ENCODE data around the gene TMA7B. TPM values are rescaled to one million over a fixed set of nuclear protein-coding genes. Genes with fewer than 3 reads are reported as not detected.

TMA7B gene
- total RNA-seq, 4 donors from 2014 or later: not detected

DNA sequence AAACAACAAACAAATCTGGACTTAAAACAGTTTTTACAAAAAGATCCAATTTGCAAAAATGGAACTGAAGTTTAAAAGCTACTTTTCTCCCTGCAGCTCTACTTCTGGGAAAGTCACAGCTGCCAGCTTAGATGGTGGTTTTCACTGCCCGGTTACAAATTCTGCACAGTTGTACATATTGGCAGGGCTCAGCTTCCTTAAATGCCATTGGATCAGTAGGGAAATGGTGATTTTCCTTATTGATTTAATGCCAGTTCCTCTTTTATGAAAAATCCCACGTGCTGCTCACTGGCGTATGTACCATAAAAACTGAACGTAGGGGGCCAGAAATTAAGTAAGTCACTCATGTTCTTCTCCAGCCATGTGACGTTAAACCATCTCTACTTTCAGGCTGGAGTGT lies 36.5 kb upstream of the TMA7B start:
- intact Hi-C loops (cut with DNase I): no loop called here
- Histone ChIP-seq H3K9me3 (no peaks in the 10 kb centered on the region), H3K27ac (no peak overlapping the region), H3K27me3 (peaks cover 0 to 46% (median 0%) of the 10 kb centered on the region in 4 donors), H3K4me3 (no peak overlapping the region), H3K4me1 (peaks cover 0 to 25% (median 9%) of the 10 kb centered on the region in 3 donors), H3K36me3 (no peaks in the 10 kb centered on the region)
- DNase-seq: no peak
- WGBS, 2 donors: 51% methylated on average over 5 of the region's 5 CpGs
- TF ChIP-seq, protein P1, sequence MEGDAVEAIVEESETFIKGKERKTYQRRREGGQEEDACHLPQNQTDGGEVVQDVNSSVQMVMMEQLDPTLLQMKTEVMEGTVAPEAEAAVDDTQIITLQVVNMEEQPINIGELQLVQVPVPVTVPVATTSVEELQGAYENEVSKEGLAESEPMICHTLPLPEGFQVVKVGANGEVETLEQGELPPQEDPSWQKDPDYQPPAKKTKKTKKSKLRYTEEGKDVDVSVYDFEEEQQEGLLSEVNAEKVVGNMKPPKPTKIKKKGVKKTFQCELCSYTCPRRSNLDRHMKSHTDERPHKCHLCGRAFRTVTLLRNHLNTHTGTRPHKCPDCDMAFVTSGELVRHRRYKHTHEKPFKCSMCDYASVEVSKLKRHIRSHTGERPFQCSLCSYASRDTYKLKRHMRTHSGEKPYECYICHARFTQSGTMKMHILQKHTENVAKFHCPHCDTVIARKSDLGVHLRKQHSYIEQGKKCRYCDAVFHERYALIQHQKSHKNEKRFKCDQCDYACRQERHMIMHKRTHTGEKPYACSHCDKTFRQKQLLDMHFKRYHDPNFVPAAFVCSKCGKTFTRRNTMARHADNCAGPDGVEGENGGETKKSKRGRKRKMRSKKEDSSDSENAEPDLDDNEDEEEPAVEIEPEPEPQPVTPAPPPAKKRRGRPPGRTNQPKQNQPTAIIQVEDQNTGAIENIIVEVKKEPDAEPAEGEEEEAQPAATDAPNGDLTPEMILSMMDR (IDR thresholded peaks at IDR 0.05): no peak
- no peak for TF ChIP-seq POLR2A (IDR thresholded peaks at IDR 0.05)

DNA sequence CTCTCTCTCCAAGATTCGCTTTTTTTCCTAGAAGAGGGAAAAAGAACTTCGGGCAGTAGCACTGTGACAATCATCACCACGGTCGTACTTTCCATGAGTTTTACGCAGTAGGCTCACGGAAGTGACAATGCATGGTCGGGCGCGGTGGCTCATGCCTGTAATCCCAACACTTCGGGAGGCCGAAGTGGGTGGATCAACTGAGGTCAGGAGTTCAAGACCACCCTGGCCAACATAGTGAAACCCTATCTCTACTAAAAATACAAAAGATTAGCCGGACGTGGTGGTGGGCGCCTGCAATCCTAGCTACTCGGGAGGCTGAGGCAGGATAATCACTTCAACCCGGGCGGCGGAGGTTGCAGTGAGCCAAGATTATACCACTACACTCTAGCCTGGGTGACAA lies 35.9 kb upstream of the TMA7B start:
- no peaks in the 10 kb centered on the region for H3K9me3 ChIP-seq
- peaks cover 0 to 26% (median 12%) of the 10 kb centered on the region in 3 donors for H3K4me1 ChIP-seq
- H3K36me3 ChIP-seq: no peaks in the 10 kb centered on the region
- WGBS, 2 donors: 93% methylated on average over 15 to 18 of the region's 18 CpGs
- DNase-seq: no peak
- intact Hi-C loops (cut with DNase I): no loop called here
- no peak overlapping the region for H3K27ac ChIP-seq
- H3K27me3 ChIP-seq: peaks cover 0 to 46% (median 0%) of the 10 kb centered on the region in 4 donors
- no peak overlapping the region for H3K4me3 ChIP-seq
- no peak for TF ChIP-seq POLR2A (IDR thresholded peaks at IDR 0.05)
- TF ChIP-seq, protein P1 (IDR thresholded peaks at IDR 0.05): no peak

DNA sequence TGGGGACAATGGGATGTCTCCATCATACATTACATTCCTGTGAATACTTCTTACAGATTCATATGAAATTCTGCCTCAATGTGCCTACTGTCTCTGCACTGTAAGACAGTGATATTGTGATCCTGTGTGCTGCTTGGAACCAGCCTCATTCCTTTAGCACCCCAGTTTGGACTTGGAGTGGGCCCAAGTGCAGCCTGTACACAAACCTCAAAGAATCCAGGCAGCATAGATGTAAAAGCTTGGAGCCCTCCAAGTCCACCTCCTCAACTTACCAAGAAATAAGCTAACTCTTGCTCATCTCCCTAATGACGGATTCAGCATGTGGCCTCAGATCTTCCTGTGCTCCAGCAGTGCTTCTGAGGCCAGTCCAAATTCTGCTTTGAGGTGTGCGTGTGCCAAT lies 34.9 kb upstream of the TMA7B start:
- H3K4me3 ChIP-seq: no peak overlapping the region
- intact Hi-C loops (cut with DNase I): no loop called here
- no peaks in the 10 kb centered on the region for H3K9me3 ChIP-seq
- H3K27ac ChIP-seq: no peak overlapping the region
- DNase-seq: no peak
- peaks cover 0 to 46% (median 0%) of the 10 kb centered on the region in 4 donors for H3K27me3 ChIP-seq
- H3K36me3 ChIP-seq: no peaks in the 10 kb centered on the region
- 63 to 92% methylated on average over 2 of the region's 2 CpGs for WGBS, 2 donors
- TF ChIP-seq POLR2A (IDR thresholded peaks at IDR 0.05): no peak
- TF ChIP-seq, protein P1 (IDR thresholded peaks at IDR 0.05): no peak
- peaks cover 0 to 23% (median 12%) of the 10 kb centered on the region in 3 donors for H3K4me1 ChIP-seq

DNA sequence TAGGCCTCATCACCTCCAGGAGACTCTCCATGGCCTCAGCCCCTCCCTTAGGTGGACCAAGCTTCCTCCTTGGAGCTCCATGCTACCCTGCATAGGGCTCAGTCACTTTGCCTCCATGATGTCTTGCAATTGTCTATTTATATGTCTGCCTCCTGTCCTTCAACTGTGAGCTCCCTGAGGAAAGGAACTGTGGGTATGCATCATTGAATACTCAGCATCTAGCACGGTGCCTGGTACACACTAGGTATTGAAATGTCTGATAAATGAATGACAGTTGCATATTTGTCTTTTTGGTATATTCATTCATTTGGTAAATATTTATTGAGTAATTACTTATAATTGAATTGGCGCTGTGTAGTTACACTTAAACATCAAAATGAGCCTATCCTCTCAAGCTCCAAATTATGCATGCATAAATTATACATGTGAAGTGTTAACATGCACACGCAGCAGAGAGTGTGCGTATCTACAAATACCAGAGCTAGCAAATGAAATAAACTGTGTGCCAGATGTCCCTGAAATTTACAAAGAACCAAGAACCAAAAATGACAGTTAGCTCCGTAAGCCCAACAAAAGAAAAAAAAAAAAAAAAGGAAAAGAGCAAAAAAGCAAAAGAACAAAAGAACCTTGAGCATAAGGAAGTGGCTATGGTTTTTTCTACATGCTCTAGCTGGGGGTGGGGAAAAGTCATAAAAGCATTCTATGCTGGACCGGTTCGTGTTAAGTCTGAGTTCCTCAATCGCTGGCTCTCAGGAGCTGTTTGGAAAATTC lies 34.1 kb upstream of the TMA7B start:
- Histone ChIP-seq H3K4me1 (peaks cover 0 to 20% (median 12%) of the 10 kb centered on the region in 3 donors), H3K27ac (peak overlapping the region in 1 of 4 donors; percentile 34), H3K4me3 (peak overlapping the region in 2 of 4 donors; percentile 19 to 23), H3K9me3 (no peaks in the 10 kb centered on the region), H3K36me3 (no peaks in the 10 kb centered on the region), H3K27me3 (peaks cover 0 to 46% (median 0%) of the 10 kb centered on the region in 4 donors)
- TF ChIP-seq POLR2A (IDR thresholded peaks at IDR 0.05): no peak
- TF ChIP-seq, protein P1 (IDR thresholded peaks at IDR 0.05): no peak
- no peak for DNase-seq
- WGBS, 2 donors: 69 to 78% methylated on average over 8 of the region's 8 CpGs
- intact Hi-C loops (cut with DNase I): no loop called here

DNA sequence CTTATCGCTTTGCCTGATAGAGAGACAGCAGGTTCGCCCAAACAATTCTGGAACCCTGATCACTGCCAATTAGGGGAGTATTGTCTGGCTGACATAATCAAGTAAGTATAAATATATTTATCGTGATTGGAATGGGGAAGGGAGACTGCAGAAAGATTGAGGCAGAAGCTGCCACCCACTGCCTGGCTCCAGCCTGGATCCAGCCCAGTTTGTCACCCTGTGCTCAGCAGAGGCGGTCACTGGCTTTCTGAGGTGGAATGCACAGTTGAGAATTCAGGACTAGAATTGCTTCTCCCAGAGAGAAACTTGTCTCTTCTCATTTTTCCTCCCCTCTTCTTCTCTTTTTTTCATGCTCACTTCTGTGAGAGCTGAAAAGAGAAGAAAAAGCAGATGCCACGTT lies 33.4 kb upstream of the TMA7B start:
- peak overlapping the region in 2 of 4 donors; percentile 34 to 48 for H3K27ac ChIP-seq
- no peaks in the 10 kb centered on the region for H3K36me3 ChIP-seq
- WGBS, 2 donors: 70 to 73% methylated on average over 5 of the region's 5 CpGs
- H3K4me3 ChIP-seq: peak overlapping the region in 2 of 4 donors; percentile 19 to 23
- H3K9me3 ChIP-seq: no peaks in the 10 kb centered on the region
- peaks cover 0 to 20% (median 12%) of the 10 kb centered on the region in 3 donors for H3K4me1 ChIP-seq
- no peak for DNase-seq
- TF ChIP-seq, protein P1 (IDR thresholded peaks at IDR 0.05): no peak
- no peak for TF ChIP-seq POLR2A (IDR thresholded peaks at IDR 0.05)
- H3K27me3 ChIP-seq: peaks cover 0 to 50% (median 0%) of the 10 kb centered on the region in 4 donors
- intact Hi-C loops (cut with DNase I): no loop called here

All from esophagus squamous epithelium (tissue), 5 donors.